ENCODE data around the gene AUTS2. TPM values are rescaled to one million over a fixed set of nuclear protein-coding genes. Genes with fewer than 3 reads are reported as not detected.

AUTS2 gene
- total and polyA plus RNA-seq, 2 experiments from 2014 or later: 32.0 to 91.0 TPM

GRCh38 chr7:70694434-70694970 is 1096.2 kb downstream of the AUTS2 start:
- Histone ChIP-seq H3F3A (replicated peaks; ENCODE audit: low read depth) (0 out of 2 replicates have a peak, but pooled peaks cover 5% of the 10 kb centered on the region), H3K79me2 (replicated peaks; ENCODE audit: insufficient read depth) (peaks cover 43% of the 10 kb centered on the region), H3K27me3 (ENCODE audit: insufficient read depth) (peaks cover 46% of the 10 kb centered on the region), H3K4me1 (ENCODE audit: insufficient read depth) (peaks cover 36% of the 10 kb centered on the region), H4K20me1 (replicated peaks; ENCODE audit: insufficient read depth) (peaks cover 12% of the 10 kb centered on the region; the same call in 1 of the 2 replicates), H3K9me2 (ENCODE audit: insufficient read depth) (no peaks in the 10 kb centered on the region), H3K36me3 (ENCODE audit: insufficient read depth) (no peaks in the 10 kb centered on the region), H3K27ac (ENCODE audit: low read depth) (no peak overlapping the region), H3K4me2 (peak overlapping the region; percentile 87), H2AFZ (no peak overlapping the region), H3K4me3 (peak overlapping the region; percentile 78)
- H3K9me3 Mint-ChIP-seq: peaks cover 3% of the 10 kb centered on the region; the same call in 1 of the 3 replicates
- H3K36me3 Mint-ChIP-seq (ENCODE audit: low read depth): peaks cover 19% of the 10 kb centered on the region
- peaks cover 29% of the 10 kb centered on the region for H3K27me3 Mint-ChIP-seq (ENCODE audit: insufficient read depth, low read depth, poor library complexity)
- no peak; the same call in 1 of the 3 replicates for ATAC-seq
- no peak for TF ChIP-seq CTCF (conservative IDR thresholded peaks at IDR 0.05; ENCODE audit: low read depth in 2 of 2)
- no peak for TF ChIP-seq REST (IDR thresholded peaks at IDR 0.05; ENCODE audit: unreplicated experiment)
- no peak for TF ChIP-seq NANOG (IDR thresholded peaks at IDR 0.05; ENCODE audit: borderline replicate concordance)
- no peak for TF ChIP-seq ETS1 (IDR thresholded peaks at IDR 0.05)
- TF ChIP-seq POLR2AphosphoS5 (IDR thresholded peaks at IDR 0.05; ENCODE audit: low read depth): no peak
- no peak for TF ChIP-seq CREB1 (CRISPR knock-in tag; IDR thresholded peaks at IDR 0.05; ENCODE audit: low read depth)
- TF ChIP-seq STAT1 (IDR thresholded peaks at IDR 0.05; ENCODE audit: unreplicated experiment): no peak
- TF ChIP-seq JUNB (IDR thresholded peaks at IDR 0.05; ENCODE audit: unreplicated experiment): no peak
- TF ChIP-seq ZNF462 (CRISPR knock-in tag; IDR thresholded peaks at IDR 0.05): no peak
- no peak for TF ChIP-seq EZH2 (IDR thresholded peaks at IDR 0.05; ENCODE audit: low read depth, unreplicated experiment)
- TF ChIP-seq ZNF331 (CRISPR knock-in tag; IDR thresholded peaks at IDR 0.05; ENCODE audit: low read depth): no peak
- TF ChIP-seq EZH2phosphoT487 (IDR thresholded peaks at IDR 0.05; ENCODE audit: unreplicated experiment): no peak
- TF ChIP-seq ZNF114 (CRISPR knock-in tag; IDR thresholded peaks at IDR 0.05): no peak
- peaks cover 10% of the 10 kb centered on the region for H3K4me1 Mint-ChIP-seq
- DNase-seq (ENCODE audit: low spot score): peak; percentile 71
- H3K27ac Mint-ChIP-seq: peak overlapping the region; percentile 96
- peak overlapping the region; percentile 30; the same call in 2 of the 3 replicates for H3K4me3 Mint-ChIP-seq

Measured in GM23338 (cell line).